NOMO-1 treated with dmso at 0.1 percent for 144 hours (cell line): ENCODE measurements around the gene PIP5K1A.

Source experiments
- DNase-seq: peaks from one replicate; lab custom pipeline; 2025; ENCODE audit not compliant: unreplicated experiment; lab: John Stamatoyannopoulos, UW

The PIP5K1A gene

DNA sequence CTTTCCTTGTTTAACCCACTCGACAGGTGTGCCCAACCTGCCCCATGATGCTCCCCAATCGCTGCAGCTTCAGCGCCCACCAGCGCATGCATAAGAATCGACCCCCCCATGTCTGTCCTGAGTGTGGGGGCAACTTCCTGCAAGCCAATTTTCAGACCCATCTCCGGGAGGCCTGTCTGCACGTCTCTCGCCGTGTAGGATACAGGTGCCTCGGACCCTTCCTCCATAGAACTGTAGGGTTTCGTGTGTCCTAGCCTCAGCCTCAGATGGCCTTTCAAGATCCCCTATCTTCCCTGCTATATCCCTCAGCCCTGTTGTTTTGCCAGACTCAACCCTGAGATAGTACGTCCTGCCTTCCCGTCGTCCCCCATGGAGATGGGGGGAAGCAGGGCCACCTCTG is 90.2 kb downstream of the PIP5K1A start:
- no peak for DNase-seq

DNA sequence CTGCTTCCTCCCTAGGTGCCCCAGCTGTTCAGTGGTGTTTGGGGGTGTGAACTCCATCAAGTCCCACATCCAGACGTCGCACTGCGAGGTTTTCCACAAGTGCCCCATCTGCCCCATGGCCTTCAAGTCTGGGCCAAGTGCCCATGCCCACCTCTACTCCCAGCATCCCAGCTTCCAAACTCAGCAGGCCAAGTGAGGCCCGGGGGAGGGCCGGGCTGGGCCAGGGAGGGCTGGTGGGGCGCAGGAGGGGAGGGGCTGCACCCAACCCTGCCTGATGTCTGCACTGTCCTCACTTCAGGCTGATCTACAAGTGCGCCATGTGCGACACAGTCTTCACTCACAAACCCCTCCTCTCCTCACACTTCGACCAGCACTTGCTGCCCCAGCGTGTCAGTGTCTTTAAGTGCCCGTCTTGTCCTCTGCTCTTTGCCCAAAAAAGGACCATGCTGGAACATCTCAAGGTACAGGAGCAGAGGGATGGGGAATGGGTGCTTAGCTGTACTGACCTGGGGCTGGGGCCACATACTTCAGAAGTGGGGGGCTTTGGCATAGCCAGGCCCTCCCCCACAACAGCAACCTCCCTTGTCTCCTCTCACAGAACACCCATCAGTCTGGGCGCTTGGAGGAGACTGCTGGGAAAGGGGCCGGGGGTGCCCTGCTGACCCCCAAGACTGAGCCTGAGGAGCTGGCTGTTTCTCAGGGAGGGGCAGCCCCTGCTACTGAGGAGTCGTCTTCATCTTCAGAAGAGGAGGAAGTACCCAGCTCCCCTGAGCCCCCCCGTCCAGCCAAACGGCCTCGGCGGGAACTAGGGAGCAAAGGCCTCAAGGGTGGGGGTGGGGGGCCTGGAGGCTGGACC is 91.0 kb downstream of the PIP5K1A start:
- DNase-seq, result no peak

DNA sequence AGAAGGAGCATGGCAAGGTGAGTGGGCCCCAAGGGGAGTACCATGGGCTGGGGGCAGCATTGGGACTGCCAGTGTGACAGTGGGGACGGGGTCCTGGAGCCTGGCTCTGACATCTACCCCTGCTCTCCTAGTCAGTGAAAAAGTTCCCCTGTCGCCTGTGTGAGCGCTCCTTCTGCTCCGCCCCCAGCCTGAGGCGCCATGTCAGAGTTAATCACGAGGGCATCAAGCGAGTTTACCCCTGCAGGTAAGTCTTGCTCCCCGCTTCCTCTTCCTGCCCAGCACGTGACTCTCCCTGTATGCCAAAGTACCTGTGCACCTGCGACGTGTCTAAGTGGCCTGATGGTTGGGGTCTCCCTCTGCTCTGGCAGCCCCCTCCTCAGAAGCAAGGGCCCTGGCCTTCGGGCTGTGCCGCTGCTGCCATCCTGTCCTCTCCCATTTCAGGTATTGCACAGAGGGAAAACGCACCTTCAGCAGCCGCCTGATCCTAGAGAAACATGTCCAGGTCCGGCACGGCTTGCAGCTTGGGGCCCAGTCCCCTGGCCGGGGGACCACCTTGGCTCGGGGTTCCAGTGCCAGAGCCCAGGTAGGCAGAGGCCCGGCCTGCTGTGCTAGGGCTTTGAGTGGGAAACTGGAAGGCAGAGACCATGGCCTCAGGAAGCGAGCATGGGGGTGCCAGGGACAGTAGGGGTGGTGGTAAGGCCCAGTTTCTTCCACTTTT is 91.8 kb downstream of the PIP5K1A start:
- no peak for DNase-seq

DNA sequence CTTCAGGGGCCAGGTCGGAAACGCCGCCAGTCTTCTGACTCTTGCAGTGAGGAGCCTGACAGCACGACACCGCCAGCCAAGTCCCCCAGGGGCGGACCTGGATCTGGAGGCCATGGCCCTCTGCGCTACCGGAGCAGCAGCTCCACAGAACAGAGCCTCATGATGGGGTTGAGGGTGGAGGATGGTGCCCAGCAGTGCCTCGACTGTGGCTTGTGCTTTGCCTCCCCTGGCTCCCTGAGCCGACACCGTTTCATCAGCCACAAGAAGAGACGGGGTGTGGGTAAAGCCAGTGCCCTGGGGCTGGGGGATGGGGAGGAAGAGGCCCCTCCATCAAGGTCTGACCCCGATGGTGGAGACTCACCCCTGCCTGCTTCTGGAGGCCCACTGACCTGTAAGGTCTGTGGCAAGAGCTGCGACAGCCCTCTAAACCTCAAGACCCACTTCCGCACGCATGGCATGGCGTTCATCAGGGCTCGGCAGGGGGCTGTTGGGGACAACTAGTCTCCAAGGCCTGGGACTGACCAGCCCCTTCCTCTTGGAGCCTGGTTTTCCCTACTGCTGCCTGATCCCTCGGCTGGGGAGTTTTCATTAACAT is 92.5 kb downstream of the PIP5K1A start:
- DNase-seq, result no peak

DNA sequence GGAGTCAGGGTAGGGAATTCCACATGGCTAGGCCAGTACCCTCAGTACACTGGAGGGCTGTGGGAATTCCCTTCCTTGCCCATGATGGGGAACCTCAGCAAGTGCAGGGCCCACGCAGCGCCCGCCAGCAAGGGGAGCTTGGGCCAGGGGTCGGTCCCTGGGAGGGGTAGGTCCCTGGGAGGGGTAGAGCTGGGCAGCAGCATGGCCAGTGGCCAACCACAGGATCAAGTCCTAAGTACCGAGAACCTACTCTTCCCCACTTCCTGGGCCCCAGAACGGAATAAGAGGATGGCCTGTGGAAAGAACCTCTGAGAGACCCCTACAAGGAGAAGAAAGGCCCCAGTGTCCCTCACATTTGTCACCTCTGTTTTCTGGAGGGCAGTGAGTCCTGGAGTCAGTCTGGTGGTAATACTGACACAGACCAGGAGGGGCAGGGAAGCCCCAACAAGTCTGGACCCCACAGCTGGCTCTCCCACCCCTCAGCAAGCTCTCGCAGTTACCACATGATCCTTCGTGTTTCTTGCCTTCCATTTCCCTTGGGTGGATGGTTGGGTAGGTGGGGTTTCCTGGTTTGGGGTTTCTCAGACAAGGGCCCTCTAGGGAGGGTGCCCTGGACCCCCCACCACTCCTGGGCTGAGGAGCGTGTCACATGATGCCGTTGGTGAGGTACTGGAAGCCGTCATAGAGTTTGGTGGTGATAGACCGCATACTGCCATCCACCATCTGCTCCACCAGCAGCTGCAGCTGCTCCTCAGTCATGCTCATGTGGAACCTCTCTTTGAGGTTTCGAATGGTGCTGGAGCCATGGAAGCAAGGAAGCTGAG is 94.1 kb downstream of the PIP5K1A start:
- no peak for DNase-seq

DNA sequence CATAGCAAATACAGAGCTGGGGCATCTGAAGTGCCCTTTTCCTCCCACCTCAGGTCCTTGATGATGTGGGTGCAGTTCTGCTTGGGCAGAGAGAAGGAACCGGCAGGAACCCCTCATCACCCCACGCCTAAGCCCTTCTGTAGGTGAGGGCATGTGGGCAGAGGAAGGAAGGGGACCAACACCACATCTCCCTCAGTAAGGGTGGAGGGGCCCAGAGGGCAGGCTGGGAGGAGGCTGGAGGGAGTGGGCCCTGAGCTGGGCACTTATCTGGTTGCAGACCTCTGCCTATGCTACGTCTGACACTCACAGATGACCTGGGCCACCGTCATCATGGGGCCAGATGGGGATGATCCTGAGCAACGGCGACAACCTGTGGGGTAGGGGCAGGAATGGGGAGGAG is 94.7 kb downstream of the PIP5K1A start:
- no peak for DNase-seq

DNA sequence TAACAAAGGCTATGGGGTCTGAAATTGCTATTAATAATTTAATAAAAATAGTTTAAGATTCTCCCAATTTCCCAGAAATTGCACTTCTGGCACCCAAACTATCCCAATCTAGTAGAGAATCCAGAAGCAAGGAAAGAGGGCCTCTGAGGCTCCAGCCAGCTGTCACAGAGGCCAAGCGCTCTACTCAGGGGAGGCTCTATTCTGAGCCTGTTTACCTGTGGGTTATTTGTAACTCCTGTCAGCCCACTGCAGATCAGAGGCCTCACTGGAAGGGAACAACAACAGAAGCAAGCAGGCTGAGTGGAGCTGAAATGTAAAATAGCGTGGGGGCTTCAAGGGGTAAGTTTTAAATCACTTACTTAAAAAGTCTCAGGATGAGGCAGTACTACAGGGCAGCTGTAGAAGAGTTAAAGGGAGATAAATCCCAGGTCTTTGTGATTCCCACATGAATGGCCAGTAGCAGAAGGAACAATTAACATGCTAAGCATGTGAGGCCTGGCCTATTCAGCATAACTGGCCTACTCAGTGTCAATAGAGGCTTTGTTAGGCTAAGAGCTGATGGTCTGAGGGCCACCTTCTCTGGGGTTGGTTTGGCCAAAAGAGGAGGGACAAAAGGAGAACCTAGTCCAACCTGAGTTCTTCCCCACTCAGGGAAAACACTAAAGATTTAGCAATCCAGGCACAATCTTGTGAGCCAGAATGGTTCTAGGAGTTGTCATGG is 96.5 kb downstream of the PIP5K1A start:
- DNase-seq, result no peak
